ENCODE measurements around the gene SPHK2.

GRCh38 chr19:48603449-48603848, 15.9 kb upstream of the SPHK2 start:
- no peak for TF ChIP-seq EP300 (IDR thresholded peaks at IDR 0.05)
- no peak for TF ChIP-seq CTCF (IDR thresholded peaks at IDR 0.05)

Data from ovary (tissue), 3 donors.